GM18498 (cell line): ENCODE data around the gene CELSR2.

Source experiments
- ATAC-seq: cut with Tn5 transposase; IDR thresholded peaks from one replicate; pipeline ENCODE4 v1.9.1; 2021; ENCODE audit warnings: mild to moderate bottlenecking, moderate library complexity; ENCODE audit not compliant: unreplicated experiment

The CELSR2 gene

GRCh38 chr1:109251277-109252166, 2.2 kb downstream of the CELSR2 start:
- ATAC-seq, result no peak

- ATAC-seq, result no peak
Observed at GRCh38 chr1:109252167-109252892, 3.0 kb downstream of the CELSR2 start.

- ATAC-seq, result no peak
Observed at GRCh38 chr1:109252893-109253802, 3.8 kb downstream of the CELSR2 start.

GRCh38 chr1:109253803-109254620, 4.7 kb downstream of the CELSR2 start:
- no peak for ATAC-seq

- ATAC-seq, result no peak
Observed at GRCh38 chr1:109254621-109255096, 5.3 kb downstream of the CELSR2 start.

GRCh38 chr1:109255097-109255651, 5.8 kb downstream of the CELSR2 start:
- ATAC-seq, result no peak

GRCh38 chr1:109255678-109256077, 6.3 kb downstream of the CELSR2 start:
- ATAC-seq, result no peak

GRCh38 chr1:109256085-109256484, 6.7 kb downstream of the CELSR2 start:
- no peak for ATAC-seq

GRCh38 chr1:109256971-109257681, 7.8 kb downstream of the CELSR2 start:
- no peak for ATAC-seq

GRCh38 chr1:109257682-109258421, 8.5 kb downstream of the CELSR2 start:
- ATAC-seq, result no peak

- no peak for ATAC-seq
Observed at GRCh38 chr1:109258481-109259466, 9.4 kb downstream of the CELSR2 start.

- ATAC-seq, result no peak
Observed at GRCh38 chr1:109259674-109260557, 10.6 kb downstream of the CELSR2 start.

GRCh38 chr1:109261006-109261405, 11.7 kb downstream of the CELSR2 start:
- ATAC-seq, result no peak

- ATAC-seq, result no peak
Observed at GRCh38 chr1:109261578-109261977, 12.2 kb downstream of the CELSR2 start.

GRCh38 chr1:109262231-109263055, 13.1 kb downstream of the CELSR2 start:
- no peak for ATAC-seq
